Cardiac fibroblast (primary cell): ENCODE data around the gene SND1.

Source experiments
- DNase-seq, 2 donors: peaks; one replicate each; pipeline versions ENCODE4 v3.0.0 to v3.0.0-alpha.2; 2010; ENCODE audit warnings: low read depth in 2 of 2
- H3K4me3 ChIP-seq, 2 donors: replicated peaks in 1 of 2; 1 replicate in 1 of 2; 2 replicates in 1 of 2; pipeline ENCODE4 v1.5.1; 2011; ENCODE audit warnings: low read depth in 2 of 2, low read length in 2 of 2, mild to moderate bottlenecking in 2 of 2, moderate library complexity in 1 of 2
- TF ChIP-seq, protein P1 (sequence below): IDR thresholded peaks from one replicate; pipeline ENCODE4 v1.5.1; 2011; ENCODE audit warnings: low read depth, mild to moderate bottlenecking, low read length, inconsistent platforms

SND1 gene

DNA sequence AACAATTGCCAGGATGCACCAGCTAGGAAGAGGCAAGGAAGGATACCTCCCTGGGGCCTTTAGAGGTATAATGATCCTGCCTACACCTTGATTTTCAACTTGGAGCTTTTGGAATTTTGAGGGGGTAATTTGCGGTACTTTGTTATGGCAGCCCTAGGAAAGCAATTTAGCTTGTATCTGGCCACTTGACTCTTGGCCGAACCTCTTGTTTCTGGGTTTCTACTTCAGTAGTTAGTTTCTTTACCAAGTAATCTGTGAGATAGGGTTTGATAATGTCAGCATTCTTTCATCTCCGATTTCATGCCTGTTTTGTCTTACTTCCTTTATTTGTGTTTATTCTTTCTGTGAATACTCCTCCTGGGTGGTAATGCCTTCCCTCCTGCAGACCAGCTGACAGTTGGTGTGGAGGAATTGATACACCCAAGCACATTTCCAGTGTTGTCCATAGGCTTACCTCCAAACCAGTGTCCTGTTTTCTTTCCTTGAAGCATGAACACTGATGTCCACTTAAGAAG, 163.7 kb downstream of the SND1 start:
- no peak for DNase-seq
- no peak overlapping the region for H3K4me3 ChIP-seq
- TF ChIP-seq, protein P1, sequence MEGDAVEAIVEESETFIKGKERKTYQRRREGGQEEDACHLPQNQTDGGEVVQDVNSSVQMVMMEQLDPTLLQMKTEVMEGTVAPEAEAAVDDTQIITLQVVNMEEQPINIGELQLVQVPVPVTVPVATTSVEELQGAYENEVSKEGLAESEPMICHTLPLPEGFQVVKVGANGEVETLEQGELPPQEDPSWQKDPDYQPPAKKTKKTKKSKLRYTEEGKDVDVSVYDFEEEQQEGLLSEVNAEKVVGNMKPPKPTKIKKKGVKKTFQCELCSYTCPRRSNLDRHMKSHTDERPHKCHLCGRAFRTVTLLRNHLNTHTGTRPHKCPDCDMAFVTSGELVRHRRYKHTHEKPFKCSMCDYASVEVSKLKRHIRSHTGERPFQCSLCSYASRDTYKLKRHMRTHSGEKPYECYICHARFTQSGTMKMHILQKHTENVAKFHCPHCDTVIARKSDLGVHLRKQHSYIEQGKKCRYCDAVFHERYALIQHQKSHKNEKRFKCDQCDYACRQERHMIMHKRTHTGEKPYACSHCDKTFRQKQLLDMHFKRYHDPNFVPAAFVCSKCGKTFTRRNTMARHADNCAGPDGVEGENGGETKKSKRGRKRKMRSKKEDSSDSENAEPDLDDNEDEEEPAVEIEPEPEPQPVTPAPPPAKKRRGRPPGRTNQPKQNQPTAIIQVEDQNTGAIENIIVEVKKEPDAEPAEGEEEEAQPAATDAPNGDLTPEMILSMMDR, result no peak

GRCh38 chr7:127816354-127817190, 164.6 kb downstream of the SND1 start:
- TF ChIP-seq, protein P1, result no peak
- H3K4me3 ChIP-seq, result no peak overlapping the region
- no peak for DNase-seq

DNA sequence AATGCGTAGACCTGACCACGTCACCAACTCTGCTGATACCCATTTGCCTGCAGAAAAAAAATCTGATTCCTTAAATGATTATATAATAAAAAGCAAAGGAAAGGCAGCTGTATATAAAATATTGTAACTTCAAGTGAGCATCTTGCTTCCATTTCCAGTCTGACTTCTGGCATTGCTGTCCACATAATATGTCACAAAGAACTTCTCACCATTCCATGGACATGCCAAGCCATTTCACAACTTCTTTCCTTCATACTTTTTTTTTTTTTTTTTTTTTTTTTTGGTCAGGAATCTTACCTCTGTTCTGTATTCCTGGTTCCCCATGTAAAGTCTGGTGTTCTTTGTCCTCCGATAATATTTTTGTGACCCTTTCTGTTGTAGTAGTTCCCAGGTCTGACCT, 165.5 kb downstream of the SND1 start:
- no peak for DNase-seq
- no peak overlapping the region for H3K4me3 ChIP-seq
- TF ChIP-seq, protein P1, result no peak

- TF ChIP-seq, protein P1, result no peak
- no peak for DNase-seq
- H3K4me3 ChIP-seq, result no peak overlapping the region
Observed at GRCh38 chr7:127818306-127818705, 166.3 kb downstream of the SND1 start.

- peak; percentile 39 to 54 for DNase-seq
- TF ChIP-seq, protein P1, result no peak
- no peak overlapping the region for H3K4me3 ChIP-seq
Observed at GRCh38 chr7:127819975-127820731, 168.2 kb downstream of the SND1 start.

DNA sequence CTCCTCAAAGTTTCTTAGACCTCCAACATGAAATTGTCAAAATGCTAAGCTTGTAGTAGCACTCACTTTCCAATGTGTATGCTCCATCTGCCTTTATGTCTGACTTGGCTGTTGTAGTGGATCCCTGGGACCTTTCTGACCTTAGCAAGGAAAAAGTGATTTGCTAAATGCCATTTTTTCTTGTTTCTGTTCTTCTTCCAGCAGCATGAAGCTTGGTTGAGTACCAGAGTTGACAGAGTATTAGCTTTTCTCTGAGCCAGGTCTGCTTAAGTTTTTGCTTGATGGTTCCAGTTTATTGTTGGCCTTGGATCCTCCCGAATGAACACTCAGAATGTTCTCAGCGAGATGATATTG, 168.7 kb downstream of the SND1 start:
- TF ChIP-seq, protein P1, result no peak
- no peak overlapping the region for H3K4me3 ChIP-seq
- no peak for DNase-seq
